MCF 10A (cell line): ENCODE data around the gene VOPP1. TPM values are rescaled to one million over a fixed set of nuclear protein-coding genes. Genes with fewer than 3 reads are reported as not detected.

Experiments used
- BruUV-seq: library from RNA; stranded (reverse); fragments of 400-500 nt; replicated peaks from 2 replicates; lab custom pipeline; 2021; lab: Mats Ljungman, UMichigan
- CTCF ChIA-PET: fragments of 300-600 bp; sonication (Branson Sonifier 250); formaldehyde crosslinking; extraction: SDS; loops from one replicate; lab custom pipeline; 2021; ENCODE audit warnings: antibody characterized with exemption, inconsistent platforms; lab: Yijun Ruan, JAX
- POLR2A ChIA-PET: fragments of 300-600, 350-650 bp; sonication (Branson Sonifier 250); formaldehyde crosslinking; extraction: SDS; loops from one replicate; lab custom pipeline; 2020; ENCODE audit warnings: antibody characterized with exemption, inconsistent platforms; lab: Yijun Ruan, JAX
- DNase-seq: peaks from one replicate; pipeline ENCODE4 v3.0.0-alpha.2; 2018; ENCODE audit not compliant: unreplicated experiment
- H3K27ac Mint-ChIP-seq: one replicate; pipeline ENCODE4 v1.8.0; 2022; ENCODE audit warnings: mild to moderate bottlenecking, low read depth, mixed read lengths; ENCODE audit not compliant: unreplicated experiment
- H3K27me3 Mint-ChIP-seq: one replicate; pipeline ENCODE4 v1.8.0; 2022; ENCODE audit warnings: mixed read lengths; ENCODE audit not compliant: insufficient read depth, unreplicated experiment
- H3K36me3 Mint-ChIP-seq: one replicate; pipeline ENCODE4 v1.8.0; 2022; ENCODE audit warnings: mild to moderate bottlenecking, moderate library complexity, mixed read lengths; ENCODE audit not compliant: insufficient read depth, unreplicated experiment
- H3K4me1 Mint-ChIP-seq: one replicate; pipeline ENCODE4 v1.8.0; 2022; ENCODE audit warnings: mixed read lengths; ENCODE audit not compliant: insufficient read depth, unreplicated experiment
- H3K4me3 Mint-ChIP-seq: one replicate; pipeline ENCODE4 v1.8.0; 2022; ENCODE audit warnings: mild to moderate bottlenecking, moderate library complexity, mixed read lengths; ENCODE audit not compliant: unreplicated experiment
- H3K9me3 Mint-ChIP-seq: one replicate; pipeline ENCODE4 v1.8.0; 2022; ENCODE audit warnings: mixed read lengths; ENCODE audit not compliant: unreplicated experiment
- intact Hi-C: fragments of 100-400 bp; cut with micrococcal nuclease; formaldehyde crosslinking; loops from 2 replicates; pipeline ENCODE4 v1.14.1; 2022
- total RNA-seq: library from RNA; stranded (reverse); gene quantifications from 2 replicates; pipeline ENCODE4 v1.2.3, GENCODE V29; 2022
- TF ChIP-seq, protein P1 (sequence below): fragments of 200-600 bp; IDR thresholded peaks from one replicate; pipeline ENCODE4 v1.8.0; 2022; ENCODE audit warnings: antibody characterized with exemption, mild to moderate bottlenecking; ENCODE audit not compliant: unreplicated experiment

The VOPP1 gene
- total RNA-seq, 1 experiment from 2014 or later: 29.2 TPM

DNA sequence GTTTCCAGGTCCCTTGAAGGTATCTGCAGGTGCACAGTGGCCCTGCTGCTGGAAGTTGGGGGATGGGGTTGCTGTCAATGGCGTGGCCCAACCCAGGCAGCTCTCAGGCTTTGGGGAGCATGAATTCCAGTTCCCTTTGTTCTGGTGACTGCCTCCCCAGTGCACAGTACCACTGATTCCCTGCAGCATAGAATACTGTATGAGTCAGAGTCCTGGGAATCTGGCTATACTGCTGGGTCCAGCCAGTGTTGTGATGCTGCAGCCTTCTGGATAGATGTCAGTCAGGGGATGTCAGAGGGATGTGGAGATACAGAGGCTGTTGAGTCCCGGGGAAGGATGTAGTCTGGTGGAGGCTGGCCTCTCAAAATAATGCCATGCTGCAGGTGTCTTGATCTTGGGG is 107.9 kb downstream of the VOPP1 start:
- TF ChIP-seq, protein P1, sequence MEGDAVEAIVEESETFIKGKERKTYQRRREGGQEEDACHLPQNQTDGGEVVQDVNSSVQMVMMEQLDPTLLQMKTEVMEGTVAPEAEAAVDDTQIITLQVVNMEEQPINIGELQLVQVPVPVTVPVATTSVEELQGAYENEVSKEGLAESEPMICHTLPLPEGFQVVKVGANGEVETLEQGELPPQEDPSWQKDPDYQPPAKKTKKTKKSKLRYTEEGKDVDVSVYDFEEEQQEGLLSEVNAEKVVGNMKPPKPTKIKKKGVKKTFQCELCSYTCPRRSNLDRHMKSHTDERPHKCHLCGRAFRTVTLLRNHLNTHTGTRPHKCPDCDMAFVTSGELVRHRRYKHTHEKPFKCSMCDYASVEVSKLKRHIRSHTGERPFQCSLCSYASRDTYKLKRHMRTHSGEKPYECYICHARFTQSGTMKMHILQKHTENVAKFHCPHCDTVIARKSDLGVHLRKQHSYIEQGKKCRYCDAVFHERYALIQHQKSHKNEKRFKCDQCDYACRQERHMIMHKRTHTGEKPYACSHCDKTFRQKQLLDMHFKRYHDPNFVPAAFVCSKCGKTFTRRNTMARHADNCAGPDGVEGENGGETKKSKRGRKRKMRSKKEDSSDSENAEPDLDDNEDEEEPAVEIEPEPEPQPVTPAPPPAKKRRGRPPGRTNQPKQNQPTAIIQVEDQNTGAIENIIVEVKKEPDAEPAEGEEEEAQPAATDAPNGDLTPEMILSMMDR: no peak
- BruUV-seq: no TSS peak
- ChIA-PET CTCF (interaction anchor here (0.7 kb wide), 1 partner anchor 511 kb away, joined by 3 read pairs; no protein-coding TSS in a partner anchor), POLR2A (no interaction called here)
- H3K36me3 Mint-ChIP-seq: peaks cover 19% of the 10 kb centered on the region
- H3K27me3 Mint-ChIP-seq: no peaks in the 10 kb centered on the region
- no peaks in the 10 kb centered on the region for H3K4me1 Mint-ChIP-seq
- intact Hi-C loops: no loop called here
- no peak overlapping the region for H3K4me3 Mint-ChIP-seq
- H3K9me3 Mint-ChIP-seq: peaks cover 30% of the 10 kb centered on the region
- DNase-seq: no peak
- no peak overlapping the region for H3K27ac Mint-ChIP-seq

DNA sequence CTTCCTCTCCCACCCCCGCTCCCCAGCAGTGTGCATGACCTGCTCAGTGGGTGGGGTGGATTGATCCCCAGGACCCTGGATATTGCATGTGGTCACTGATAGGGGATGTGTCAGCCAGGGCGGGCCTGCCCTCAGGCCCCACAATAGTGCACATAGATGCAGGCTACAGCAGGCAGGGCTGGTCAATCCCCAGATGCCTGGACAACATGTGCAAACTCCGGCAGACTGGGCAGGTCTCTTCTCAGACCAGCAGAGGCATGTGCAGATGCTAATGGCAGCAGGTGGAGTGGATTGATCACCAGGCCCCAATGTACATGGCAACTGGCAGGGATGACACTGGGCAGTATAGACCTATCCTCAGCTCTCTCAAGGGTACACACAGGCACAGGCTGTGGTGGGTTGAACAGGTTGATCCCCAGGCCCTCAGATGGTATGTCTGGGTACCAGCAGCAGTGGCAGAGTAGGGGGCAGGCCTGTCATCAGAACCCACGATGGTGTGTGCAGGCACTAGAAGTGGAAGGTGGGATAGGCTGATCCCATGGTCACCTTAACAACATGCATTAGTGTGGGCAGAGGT is 108.5 kb downstream of the VOPP1 start:
- no peak for DNase-seq
- peaks cover 19% of the 10 kb centered on the region for H3K36me3 Mint-ChIP-seq
- ChIA-PET CTCF (no interaction called here), POLR2A (no interaction called here)
- BruUV-seq: no TSS peak
- intact Hi-C loops: no loop called here
- TF ChIP-seq, protein P1: no peak
- H3K9me3 Mint-ChIP-seq: peaks cover 36% of the 10 kb centered on the region
- no peak overlapping the region for H3K4me3 Mint-ChIP-seq
- no peak overlapping the region for H3K27ac Mint-ChIP-seq
- no peaks in the 10 kb centered on the region for H3K4me1 Mint-ChIP-seq
- H3K27me3 Mint-ChIP-seq: no peaks in the 10 kb centered on the region

DNA sequence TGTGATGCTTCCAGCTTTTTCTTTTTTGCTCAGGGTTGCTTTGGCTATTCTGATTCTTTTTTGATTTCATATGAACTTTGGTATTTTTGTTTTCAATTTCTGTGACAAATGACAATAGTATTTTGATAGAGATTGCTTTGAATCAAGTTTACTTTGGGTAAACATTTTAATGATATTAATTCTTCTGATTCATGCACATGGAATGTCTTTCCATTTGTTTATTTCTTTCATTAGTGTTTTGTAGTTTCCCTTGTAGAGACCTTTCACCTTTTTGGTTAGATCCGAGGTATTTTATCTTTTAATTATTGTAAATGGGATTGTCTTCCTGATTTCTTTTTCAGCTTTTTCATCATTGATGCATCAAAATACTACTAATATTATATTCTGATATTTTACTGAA is 114.0 kb downstream of the VOPP1 start:
- no TSS peak for BruUV-seq
- peaks cover 37% of the 10 kb centered on the region for H3K9me3 Mint-ChIP-seq
- H3K27ac Mint-ChIP-seq: no peak overlapping the region

DNA sequence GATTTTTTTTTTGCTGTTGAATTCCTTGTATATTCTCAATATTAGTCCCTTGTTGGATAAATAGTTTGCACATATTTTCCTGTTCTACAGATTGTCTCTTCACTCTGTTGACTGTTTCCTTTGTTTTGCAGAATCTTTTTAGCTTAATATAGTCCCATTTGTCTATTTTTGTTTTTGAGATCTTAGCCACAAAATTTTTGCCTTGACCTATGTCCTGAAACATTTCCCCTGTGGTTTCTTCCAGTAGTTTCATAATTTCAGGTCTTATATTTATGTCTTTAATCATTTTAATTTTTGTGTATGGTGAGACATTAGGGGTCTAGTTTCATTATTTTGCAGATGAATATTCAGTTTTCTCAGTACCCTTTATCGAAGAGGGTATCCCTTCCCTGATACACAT is 114.5 kb downstream of the VOPP1 start:
- POLR2A ChIA-PET: no interaction called here
- intact Hi-C loops: no loop called here
- Mint-ChIP-seq H3K36me3 (no peaks in the 10 kb centered on the region), H3K4me3 (no peak overlapping the region), H3K27ac (no peak overlapping the region), H3K27me3 (no peaks in the 10 kb centered on the region), H3K9me3 (peaks cover 37% of the 10 kb centered on the region), H3K4me1 (no peaks in the 10 kb centered on the region)
- CTCF ChIA-PET: no interaction called here
- BruUV-seq: no TSS peak
- DNase-seq: no peak
- TF ChIP-seq, protein P1: no peak

More for the DNA sequence above, 114.0 kb downstream of the VOPP1 start:
- Mint-ChIP-seq H3K4me1 (no peaks in the 10 kb centered on the region), H3K36me3 (no peaks in the 10 kb centered on the region), H3K4me3 (no peak overlapping the region), H3K27me3 (no peaks in the 10 kb centered on the region)
- TF ChIP-seq, protein P1: no peak
- intact Hi-C loops: no loop called here
- ChIA-PET POLR2A (interaction anchor here (0.7 kb wide), 1 partner anchor 37 kb away, joined by 3 read pairs; no protein-coding TSS in a partner anchor), CTCF (no interaction called here)
- no peak for DNase-seq
